HEK293 (cell line): Measurements from ENCODE around the gene HLA-DMA.

Experiments used
- CTCF ChIP-seq: fragments of 450-650 bp; formaldehyde crosslinking; IDR thresholded peaks from 2 replicates; pipeline ENCODE4 v1.5.1; 2016; ENCODE audit warnings: missing biosample characterization, missing genetic modification characterization
- ZBTB44 ChIP-seq: fragments of 450-650 bp; IDR thresholded peaks from 2 replicates; pipeline ENCODE4 v1.5.1; 2018; ENCODE audit warnings: missing biosample characterization, mild to moderate bottlenecking, missing genetic modification characterization
- ZNF274 ChIP-seq, 2 experiments: fragments of 200-500 bp in 1 of 2; fragments of 450-650 bp in 1 of 2; sonication (Bioruptor generic) in 1 of 2; formaldehyde crosslinking in 1 of 2; IDR thresholded peaks; 2 replicates each; pipeline versions ENCODE4 v1.5.1 to v1.6.1; 2014 to 2016; ENCODE audit warnings: borderline replicate concordance in 1 of 2, inconsistent platforms in 1 of 2, low read length in 1 of 2, missing biosample characterization in 1 of 2, missing genetic modification characterization in 1 of 2
- ZNF624 ChIP-seq: fragments of 450-650 bp; formaldehyde crosslinking; IDR thresholded peaks from 2 replicates; pipeline ENCODE4 v1.5.1; 2017; ENCODE audit warnings: missing biosample characterization, missing genetic modification characterization
- ZNF677 ChIP-seq: fragments of 450-650 bp; IDR thresholded peaks from 2 replicates; pipeline ENCODE4 v1.5.0; 2018; ENCODE audit warnings: missing biosample characterization, mild to moderate bottlenecking, missing genetic modification characterization, moderate library complexity
- ZSCAN5A ChIP-seq: fragments of 450-650 bp; formaldehyde crosslinking; IDR thresholded peaks from 2 replicates; pipeline ENCODE4 v1.5.1; 2016; ENCODE audit warnings: missing biosample characterization, missing genetic modification characterization
- ZXDB ChIP-seq: fragments of 450-650 bp; formaldehyde crosslinking; IDR thresholded peaks from 2 replicates; pipeline ENCODE4 v1.5.1; 2016; ENCODE audit warnings: missing biosample characterization, missing genetic modification characterization

DNA sequence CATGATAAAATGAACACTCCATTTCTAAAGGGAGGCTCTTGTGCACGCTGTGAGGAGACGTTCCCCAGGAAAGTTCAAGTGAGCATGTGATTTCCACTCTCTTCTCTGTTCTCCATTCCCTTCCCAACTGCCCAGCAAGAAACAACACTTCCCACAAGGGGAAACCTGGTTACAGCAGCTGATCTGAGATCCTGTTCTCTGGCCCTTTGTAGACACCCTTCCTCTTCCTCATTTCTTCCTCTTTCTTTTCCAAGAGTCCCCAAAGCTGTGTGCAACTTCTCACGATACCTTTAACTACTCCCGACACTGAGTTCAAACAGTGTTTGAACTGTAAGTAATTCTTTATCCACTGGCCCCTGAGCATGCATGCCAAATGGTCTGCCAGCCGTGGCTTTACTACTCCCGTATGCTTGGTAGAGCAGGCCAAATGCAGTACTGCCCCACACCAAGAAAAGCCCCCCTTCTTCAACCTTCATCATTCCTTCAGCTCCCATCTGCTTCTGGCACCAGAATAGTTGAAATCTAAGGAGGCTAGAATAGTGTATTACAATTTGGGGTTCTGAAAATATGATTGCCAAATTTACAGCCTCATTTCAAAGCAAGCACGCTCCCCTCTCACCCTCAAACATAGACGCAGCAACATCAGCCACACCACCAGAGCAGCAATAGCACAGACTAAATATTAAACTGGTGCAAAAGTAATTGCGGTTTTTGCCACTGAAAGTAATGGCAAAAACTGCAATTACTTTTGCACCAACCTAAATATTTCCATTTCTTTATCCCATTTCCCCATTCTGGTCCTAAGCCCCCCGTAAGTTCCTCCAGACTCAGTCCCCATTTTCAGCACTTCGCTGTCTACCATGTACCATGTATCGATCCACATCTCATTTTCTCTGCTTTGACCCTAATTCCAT, 16.4 kb downstream of the HLA-DMA start:
- TF ChIP-seq ZBTB44 (no peak), ZXDB (no peak), CTCF (no peak), ZNF624 (tag by site-specific recombination) (no peak), ZNF677 (tag by site-specific recombination) (no peak), ZSCAN5A (tag by site-specific recombination) (no peak), ZNF274 (IDR thresholded peaks at IDR 0.05; ENCODE audit: low read length) (no peak), ZNF274 (tag by site-specific recombination; IDR thresholded peaks at IDR 0.05; ENCODE audit: borderline replicate concordance) (no peak)
